Spleen (tissue), 11 donors: Measurements from ENCODE around the gene PAFAH2. TPM values are rescaled to one million over a fixed set of nuclear protein-coding genes. Genes with fewer than 3 reads are reported as not detected.

Experiments
- DNase-seq: peaks from one replicate; pipeline ENCODE4 v3.0.0-alpha.2; 2020
- H3K27ac ChIP-seq, 8 donors: fragments of 200-600 bp; sonication (generic) in 7 of 8; 1 replicate in 4 of 8; 2 replicates in 4 of 8; pipeline versions ENCODE4 v1.5.0 to v1.8.0; 2016 to 2021; ENCODE audit warnings: inconsistent platforms in 4 of 8, mild to moderate bottlenecking in 4 of 8, moderate library complexity in 1 of 8
- H3K27me3 ChIP-seq, 7 donors: fragments of 200-600 bp; sonication (generic) in 6 of 7; replicated peaks in 1 of 7; 1 replicate in 4 of 7; 2 replicates in 3 of 7; pipeline versions ENCODE4 v1.5.0 to v1.8.0; 2016 to 2021; ENCODE audit warnings: inconsistent platforms in 3 of 7, mild to moderate bottlenecking in 1 of 7
- H3K36me3 ChIP-seq, 6 donors: fragments of 200-600 bp; sonication (generic) in 5 of 6; 1 replicate in 4 of 6; 2 replicates in 2 of 6; pipeline versions ENCODE4 v1.5.0 to v1.8.0; 2016 to 2021; ENCODE audit warnings: inconsistent platforms in 2 of 6
- H3K4me1 ChIP-seq, 6 donors: fragments of 200-600 bp; sonication (generic) in 5 of 6; 1 replicate in 3 of 6; 2 replicates in 3 of 6; pipeline versions ENCODE4 v1.5.0 to v1.8.0; 2016 to 2021; ENCODE audit warnings: inconsistent platforms in 3 of 6
- H3K4me3 ChIP-seq, 8 donors: fragments of 200-600 bp; sonication (generic) in 7 of 8; 1 replicate in 4 of 8; 2 replicates in 4 of 8; pipeline versions ENCODE4 v1.5.0 to v1.8.0; 2016 to 2021; ENCODE audit warnings: inconsistent platforms in 4 of 8, mild to moderate bottlenecking in 4 of 8, moderate library complexity in 2 of 8
- H3K9me3 ChIP-seq, 8 donors: fragments of 200-600 bp; sonication (generic) in 7 of 8; 1 replicate in 4 of 8; 2 replicates in 4 of 8; pipeline versions ENCODE4 v1.5.0 to v1.8.0; 2016 to 2021; ENCODE audit warnings: inconsistent platforms in 4 of 8
- CTCF ChIP-seq, 11 experiments: fragments of 200-600 bp in 7 of 11; fragments of 450-650 bp in 4 of 11; sonication (generic) in 4 of 11; IDR thresholded peaks in 8 of 11; conservative IDR thresholded peaks in 3 of 11; 1 replicate in 7 of 11; 2 replicates in 4 of 11; pipeline versions ENCODE4 v1.4.0 to v1.8.0; 2016 to 2021; ENCODE audit warnings: antibody characterized with exemption in 11 of 11, inconsistent platforms in 4 of 11, mild to moderate bottlenecking in 1 of 11
- POLR2A ChIP-seq, 3 donors: fragments of 450-650 bp; IDR thresholded peaks; one replicate each; pipeline ENCODE4 v1.5.1; 2017; ENCODE audit warnings: antibody characterized with exemption in 3 of 3, mild to moderate bottlenecking in 1 of 3
- POLR2AphosphoS5 ChIP-seq, 3 donors: sonication (generic); formaldehyde crosslinking; IDR thresholded peaks; one replicate each; pipeline ENCODE4 v1.5.1; 2017; ENCODE audit warnings: antibody characterized with exemption in 3 of 3
- WGBS, 5 donors: extraction: QIAGEN DNeasy Blood & Tissue Kit in 3 of 5; methylation state at CpG; one replicate each; pipeline versions ENCODE4 v1.1.5 to v1.1.7; 2013 to 2018; 5-methylcytosine and 5-hydroxymethylcytosine counted together
- intact Hi-C: fragments of 100-400 bp; cut with DNase I; formaldehyde crosslinking; loops from one replicate; pipeline ENCODE4 v1.15.0; 2023; ENCODE audit warnings: low total_unique reads
- polyA plus RNA-seq, 3 donors: library from polyadenylated mRNA; stranded (reverse); fragments of 200-250 nt; gene quantifications; one replicate each; pipeline ENCODE4 v1.2.1, GENCODE V29; 2013
- total RNA-seq, 7 donors: library from RNA; depleted of rRNA in 3 of 7; stranded (reverse); fragments of >200 nt in 3 of 7; fragmentation: NEBNext Ultra II Directional in 4 of 7; extraction: Animal tissue kit (Norgen Biotek cat#: 25700) in 4 of 7; gene quantifications; one replicate each; pipeline versions ENCODE4 v1.1.0 to v1.2.1, GENCODE V29; 2016 to 2021
- donor health status: healthy with polysubstance abuse.
- donor health status: DM: no; HTN: no; CAD: no; lungs with moderate emphysema.
- donor health status: DM: no; HTN: no; CAD: no.
- donor health status: Bipolar disorder and iron deficiency.
- donor health status: healthy.
- donor health status: DM: no; HTN: no; CAD: no.
- donor health status: DM: yes; HTN: yes; CAD: no.

The PAFAH2 gene
- total and polyA plus RNA-seq, 10 donors = 3.9 to 19.7 (median 13.6) TPM

GRCh38 chr1:26021647-26022403, 24.0 kb upstream of the PAFAH2 start, which contains the start of gene EXTL1:
TSS of gene EXTL1 (plus strand) at chr1:26021775. CDS start at chr1:26022647, 872 bp downstream.
- Histone ChIP-seq H3K27ac (peak within 1 kb of the TSS in 7 of 8 donors; percentile 53 to 72 (median 61)), H3K27me3 (no peaks in the 10 kb centered on the region), H3K4me3 (peak within 1 kb of the TSS in 6 of 8 donors; percentile 6 to 41 (median 21)), H3K9me3 (no peaks in the 10 kb centered on the region), H3K4me1 (peaks cover 4 to 38% (median 25%) of the 10 kb centered on the region in 6 donors), H3K36me3 (no peaks in the 10 kb centered on the region)
- peak; percentile 33 to 64 (median 62) for TF ChIP-seq POLR2AphosphoS5 (IDR thresholded peaks at IDR 0.05)
- TF ChIP-seq CTCF (IDR thresholded peaks at IDR 0.05 in 8 of 11, conservative IDR thresholded peaks at IDR 0.05 in 3 of 11) = no peak
- 51 to 68% (median 59%) methylated on average over 7 to 15 of the region's 15 CpGs for WGBS, 5 donors
- no peak for DNase-seq
- intact Hi-C loops = no loop called here

GRCh38 chr1:26020941-26021646, 23.2 kb upstream of the PAFAH2 start:
- no peak for DNase-seq
- peak overlapping the region in 3 of 8 donors; percentile 21 to 41 (median 32) for H3K4me3 ChIP-seq
- TF ChIP-seq CTCF (IDR thresholded peaks at IDR 0.05 in 8 of 11, conservative IDR thresholded peaks at IDR 0.05 in 3 of 11) (no peak), POLR2AphosphoS5 (IDR thresholded peaks at IDR 0.05) (peak in 1 of 3 donors; percentile 5)
- H3K36me3 ChIP-seq = no peaks in the 10 kb centered on the region
- 66 to 78% (median 73%) methylated on average over 5 to 6 of the region's 6 CpGs for WGBS, 5 donors
- H3K27ac ChIP-seq = peak overlapping the region in 7 of 8 donors; percentile 53 to 72 (median 61)
- no peaks in the 10 kb centered on the region for H3K9me3 ChIP-seq
- no peaks in the 10 kb centered on the region for H3K27me3 ChIP-seq
- peaks cover 4 to 45% (median 32%) of the 10 kb centered on the region in 6 donors for H3K4me1 ChIP-seq
- intact Hi-C loops = no loop called here

- 67 to 80% (median 78%) methylated on average over 6 of the region's 6 CpGs for WGBS, 5 donors
These were observed 22.5 kb upstream of the PAFAH2 start for GRCh38 chr1:26020330-26020768.

GRCh38 chr1:26019641-26020315, 21.9 kb upstream of the PAFAH2 start:
- intact Hi-C loops = no loop called here
- H3K9me3 ChIP-seq = no peaks in the 10 kb centered on the region
- no peak for DNase-seq
- H3K27ac ChIP-seq = peak overlapping the region in 6 of 8 donors; percentile 53 to 72 (median 62)
- peaks cover 4 to 58% (median 38%) of the 10 kb centered on the region in 6 donors for H3K4me1 ChIP-seq
- no peak for TF ChIP-seq POLR2A (IDR thresholded peaks at IDR 0.05)
- no peaks in the 10 kb centered on the region for H3K27me3 ChIP-seq
- H3K36me3 ChIP-seq = no peaks in the 10 kb centered on the region
- 57 to 64% (median 61%) methylated on average over 8 of the region's 8 CpGs for WGBS, 5 donors
- H3K4me3 ChIP-seq = no peak overlapping the region

More at GRCh38 chr1:26020330-26020768, 22.5 kb upstream of the PAFAH2 start:
- peaks cover 4 to 53% (median 35%) of the 10 kb centered on the region in 6 donors for H3K4me1 ChIP-seq
- H3K27ac ChIP-seq = peak overlapping the region in 6 of 8 donors; percentile 53 to 72 (median 62)
- peak in 2 of 3 donors; percentile 36 to 69 for TF ChIP-seq POLR2AphosphoS5 (IDR thresholded peaks at IDR 0.05)
- TF ChIP-seq POLR2A (IDR thresholded peaks at IDR 0.05) = no peak
- intact Hi-C loops = no loop called here
- no peaks in the 10 kb centered on the region for H3K36me3 ChIP-seq
- no peak overlapping the region for H3K4me3 ChIP-seq
- H3K27me3 ChIP-seq = no peaks in the 10 kb centered on the region
- DNase-seq = no peak
- no peaks in the 10 kb centered on the region for H3K9me3 ChIP-seq
